Stimulated activated CD8-positive, alpha-beta memory T cell treated with anti-CD3 and anti-CD28 coated beads, Interleukin-2, amount 100 ng/mL, for 48 hours (primary cell): Measurements from ENCODE around the gene HJURP.

ENCODE experiments used
- DNase-seq, 2 donors: peaks; one replicate each; pipeline ENCODE4 v3.0.0-alpha.2; 2020; ENCODE audit warnings: low read depth in 2 of 2

The HJURP gene

DNA sequence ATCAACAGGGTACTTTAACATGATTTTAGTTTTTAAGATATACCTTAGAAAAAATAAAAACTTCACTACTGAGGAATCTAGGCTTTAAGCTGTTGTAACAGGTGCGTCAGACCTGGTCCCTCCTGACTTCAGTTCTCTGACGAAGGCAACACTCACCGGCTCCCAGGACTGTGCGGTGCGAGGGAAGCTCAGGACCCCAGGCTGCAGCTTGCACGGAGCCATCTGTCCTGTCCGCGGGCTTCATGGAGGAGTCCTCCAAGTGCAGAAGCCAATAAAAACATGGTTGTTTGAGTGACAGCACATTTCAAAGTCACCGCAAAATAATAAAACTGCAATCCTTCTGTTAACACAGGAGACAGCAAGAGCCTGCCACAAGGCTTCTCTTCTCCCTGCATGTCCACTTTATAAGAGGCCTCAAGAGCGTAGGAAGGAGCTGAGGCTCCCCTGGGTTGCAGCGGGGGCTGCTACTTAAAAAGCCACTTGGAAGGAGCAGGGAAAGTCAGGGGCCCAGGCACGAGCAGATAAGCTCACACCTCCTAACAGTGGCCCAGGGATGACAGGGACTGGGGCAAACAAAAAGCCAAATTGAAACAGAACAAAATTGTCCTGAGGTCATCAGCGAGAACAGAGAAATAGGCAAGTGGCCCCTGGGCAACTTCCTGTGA lies 4.6 kb downstream of the HJURP start:
- no peak for DNase-seq

DNA sequence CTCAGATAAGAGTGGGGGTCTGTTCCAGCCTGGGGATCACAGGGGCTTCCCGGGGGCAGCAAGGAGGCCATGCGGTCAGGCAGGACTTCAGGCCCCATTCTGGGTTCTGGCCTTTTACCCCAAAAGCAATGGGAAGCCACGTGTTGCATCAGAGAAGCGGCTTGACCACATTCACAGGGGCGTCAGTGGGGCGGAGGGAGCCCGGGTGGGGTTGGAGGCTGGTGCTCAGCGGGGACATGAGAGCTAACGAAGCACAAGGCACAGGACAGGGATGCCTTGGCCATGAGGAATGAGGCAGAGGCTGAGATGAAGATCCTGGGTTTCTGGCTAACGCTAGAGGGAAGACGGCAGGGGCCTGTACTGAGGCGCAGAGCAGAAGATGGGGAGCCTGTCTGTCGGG lies 6.1 kb downstream of the HJURP start:
- no peak for DNase-seq

DNA sequence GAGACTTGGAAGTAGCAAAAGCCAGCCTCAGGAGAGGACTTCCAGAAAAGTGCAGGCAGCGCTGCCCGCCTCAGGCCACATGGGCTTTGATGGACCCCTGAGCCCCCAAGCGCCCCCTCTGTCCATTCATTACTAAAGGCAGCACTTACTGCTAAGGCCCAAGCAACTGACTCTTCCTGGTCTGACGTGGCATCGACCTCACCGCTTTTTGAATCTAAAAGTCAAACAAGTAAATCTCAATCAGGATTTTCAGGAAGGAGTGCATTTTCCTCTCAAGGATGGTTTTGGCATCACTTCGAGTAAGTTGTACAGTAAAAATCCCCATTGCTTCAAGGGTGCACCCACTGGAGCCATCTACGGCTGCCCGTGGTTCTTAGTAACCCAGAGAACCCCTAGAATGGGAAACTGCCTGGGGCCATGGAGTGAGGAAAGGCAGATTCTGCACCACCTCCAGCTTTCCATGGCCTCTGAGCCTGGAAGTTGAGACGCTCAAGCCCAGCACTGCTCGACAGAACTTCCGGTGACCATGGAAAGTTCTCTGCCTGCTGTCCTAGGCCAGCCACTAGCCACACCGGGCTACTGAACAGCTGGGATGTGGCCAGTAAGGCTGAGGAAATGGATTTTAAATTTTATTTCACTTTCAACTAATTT lies 7.0 kb downstream of the HJURP start:
- no peak for DNase-seq

DNA sequence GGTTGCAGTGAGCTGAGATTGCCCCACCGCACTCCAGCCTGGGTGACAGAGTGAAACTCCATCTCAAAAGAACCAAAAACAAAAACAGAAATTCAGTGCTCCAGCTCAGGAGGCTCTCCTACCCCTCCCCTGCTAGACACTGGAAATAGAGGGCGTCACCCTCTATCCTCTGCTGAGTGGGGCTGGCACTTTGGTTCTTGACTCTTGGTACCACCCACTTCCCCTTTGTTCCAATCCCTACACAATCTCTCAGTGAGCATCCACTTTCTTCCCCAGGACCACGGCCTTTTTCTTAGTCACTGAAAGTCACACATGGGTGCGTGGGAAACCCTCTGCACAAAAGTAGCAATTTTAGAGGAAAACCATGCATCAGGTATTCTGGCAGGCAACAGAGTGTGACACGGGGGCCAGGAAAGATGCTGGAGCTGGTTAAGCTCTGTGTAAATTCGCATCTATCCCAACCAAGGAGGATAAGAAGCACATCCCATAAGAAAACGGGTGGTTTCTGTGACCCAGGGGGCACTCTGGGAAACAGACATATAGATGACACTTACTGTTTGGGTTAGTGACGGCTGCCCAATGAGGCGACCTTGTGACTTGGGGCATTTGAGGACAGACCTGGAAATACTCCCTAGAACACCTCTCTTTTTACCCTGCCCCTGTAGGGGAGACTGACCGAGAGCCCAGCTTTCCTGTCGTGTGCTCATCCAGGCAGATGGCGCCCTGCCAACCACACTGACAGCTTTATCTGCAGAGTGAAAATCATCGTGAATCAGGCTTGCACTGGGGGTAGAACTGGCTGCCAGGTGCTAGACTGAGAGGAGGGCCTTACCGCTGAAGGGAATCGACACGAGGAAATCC lies 7.7 kb downstream of the HJURP start:
- no peak for DNase-seq

DNA sequence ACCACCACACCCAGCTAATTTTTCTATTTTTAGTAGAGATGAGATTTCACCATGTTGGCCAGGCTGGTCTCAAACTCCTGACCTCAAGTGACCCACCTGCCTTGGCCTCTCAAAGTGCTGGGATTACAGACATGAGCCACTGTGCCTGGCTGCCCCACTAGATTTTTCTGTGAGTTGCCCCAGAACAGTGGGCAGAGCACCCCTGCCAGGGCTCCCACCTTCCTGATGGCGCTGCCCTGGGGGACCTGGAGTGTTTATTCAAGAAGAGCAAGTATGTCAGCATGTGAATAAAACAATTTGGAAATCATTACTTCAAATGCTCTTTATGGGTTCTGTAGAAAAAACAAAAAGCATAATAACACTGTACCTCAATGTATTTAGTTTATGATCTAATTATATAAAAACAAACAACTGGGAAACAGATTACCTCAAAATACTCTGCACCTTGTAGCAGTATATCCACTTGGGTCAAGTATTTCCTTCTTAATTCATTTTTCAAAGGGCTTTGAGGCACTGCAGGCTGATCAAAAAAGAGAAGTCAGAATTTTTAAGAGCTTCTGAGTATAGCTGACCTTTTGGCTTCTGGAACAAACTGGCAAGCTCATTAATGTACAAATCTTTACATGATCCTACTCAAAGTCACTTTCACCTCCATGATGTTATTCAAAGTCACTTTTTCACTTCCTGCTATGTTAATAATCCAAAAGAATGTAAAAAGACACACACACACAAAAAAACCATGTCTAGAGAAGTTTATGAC lies 8.9 kb downstream of the HJURP start:
- no peak for DNase-seq

DNA sequence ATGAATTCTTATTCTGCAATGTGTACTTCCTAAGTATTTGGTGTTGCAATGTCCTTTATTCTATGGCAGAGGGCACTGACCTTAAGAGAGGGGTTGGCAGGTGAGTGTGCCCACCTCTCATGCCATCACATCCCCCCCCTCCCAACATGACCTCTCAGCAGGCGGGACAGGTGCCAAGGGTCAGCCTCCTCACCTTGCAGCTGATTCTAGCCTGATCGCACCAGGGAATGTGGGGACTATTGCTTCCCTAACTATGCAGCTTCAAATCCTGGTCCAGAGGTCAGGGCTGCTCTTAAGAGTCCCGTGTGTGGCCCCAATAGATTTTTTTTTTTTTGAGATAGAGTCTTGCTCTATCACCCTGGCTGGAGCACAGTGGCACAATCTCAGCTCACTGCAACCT lies 9.5 kb downstream of the HJURP start:
- DNase-seq, result no peak

DNA sequence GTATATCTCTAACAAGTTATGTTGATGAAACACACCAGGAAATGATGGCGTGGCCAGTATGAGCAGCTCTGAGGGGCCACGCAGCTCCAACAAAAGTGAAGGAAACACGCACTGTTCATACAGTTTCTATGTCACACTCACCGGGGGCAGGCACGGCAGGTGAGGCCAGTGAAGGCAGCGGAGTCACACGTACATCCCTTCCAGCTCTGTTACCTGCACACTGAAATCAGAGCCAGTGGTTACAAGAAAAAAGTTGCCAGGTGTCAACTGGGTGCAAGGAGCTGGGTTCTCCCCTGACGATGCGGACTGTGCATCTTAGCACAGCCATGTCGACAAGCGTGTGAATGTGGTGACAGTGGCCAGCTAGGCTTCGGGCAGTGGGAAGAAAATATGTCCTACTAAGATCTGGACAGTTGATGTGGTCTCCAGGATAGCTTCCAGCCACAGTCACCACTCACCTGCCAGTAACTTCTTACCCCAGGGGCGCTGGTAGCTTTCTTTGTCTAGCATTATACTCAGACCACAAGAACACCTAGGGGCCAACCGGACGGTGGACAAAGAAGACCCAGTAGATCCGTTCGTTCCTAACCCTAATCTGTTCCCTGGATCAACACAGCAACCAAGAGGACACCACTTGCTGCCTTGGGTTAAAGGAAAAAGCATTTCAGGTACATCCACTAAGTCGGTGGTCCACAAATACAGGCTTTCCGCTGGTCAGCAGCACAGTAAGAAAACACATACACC lies 10.1 kb downstream of the HJURP start:
- no peak for DNase-seq

DNA sequence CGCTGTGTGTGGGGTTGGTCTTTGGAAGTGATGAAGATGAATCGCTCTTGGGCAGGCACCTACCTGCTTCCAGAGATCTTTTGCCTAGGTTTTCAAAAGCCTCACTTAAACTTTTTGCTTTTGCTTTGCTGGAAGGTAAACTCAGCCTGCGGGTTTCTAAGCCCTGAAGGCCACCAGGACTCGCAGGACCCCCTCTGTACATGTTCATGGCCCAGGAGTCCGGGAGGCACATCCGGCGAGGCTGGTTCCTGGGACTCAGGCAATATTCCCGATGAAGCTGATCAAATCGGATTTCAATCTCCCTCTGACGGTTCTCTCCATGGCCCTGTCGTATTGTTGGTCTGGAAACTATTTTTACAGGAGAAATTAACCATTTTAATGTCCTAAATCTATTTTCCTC lies 13.2 kb downstream of the HJURP start:
- DNase-seq, result no peak

DNA sequence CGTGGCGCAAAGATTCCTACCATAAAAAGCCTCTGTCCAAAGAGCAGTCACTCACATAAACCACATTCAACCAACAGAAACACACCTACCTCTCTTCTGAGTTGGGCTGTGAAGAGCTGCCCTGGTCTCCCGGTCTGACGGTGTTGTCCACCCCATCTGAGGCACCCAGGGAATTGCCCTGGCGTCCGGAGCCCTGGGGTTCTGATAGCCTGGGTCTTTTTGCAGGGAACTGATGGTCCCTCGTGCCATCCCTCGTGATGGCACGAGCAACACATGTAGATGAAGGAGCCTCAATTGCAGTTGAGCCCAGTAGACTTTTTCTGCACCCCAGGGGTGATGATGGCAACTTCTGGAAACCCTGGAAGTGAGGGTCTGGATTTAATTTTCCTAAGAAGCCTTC lies 13.8 kb downstream of the HJURP start:
- no peak for DNase-seq

DNA sequence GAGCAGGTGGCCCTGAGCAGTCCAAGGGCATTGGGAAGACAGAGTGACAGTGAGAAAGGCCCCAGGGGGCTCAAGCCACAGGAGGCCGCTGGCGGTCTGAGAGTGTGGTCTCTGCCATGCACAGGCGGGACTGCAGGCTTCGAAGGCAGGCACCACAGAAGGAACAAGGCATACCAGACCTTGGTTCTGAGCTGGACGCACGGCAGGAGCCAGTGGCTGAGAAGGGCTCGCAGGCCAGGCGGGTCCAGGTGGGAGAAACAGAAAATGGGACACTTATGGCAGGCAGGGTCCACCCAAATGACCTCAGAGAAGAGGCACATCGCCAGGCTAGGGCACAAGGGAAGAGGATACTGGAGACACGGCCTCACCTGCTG lies 14.9 kb downstream of the HJURP start:
- no peak for DNase-seq

DNA sequence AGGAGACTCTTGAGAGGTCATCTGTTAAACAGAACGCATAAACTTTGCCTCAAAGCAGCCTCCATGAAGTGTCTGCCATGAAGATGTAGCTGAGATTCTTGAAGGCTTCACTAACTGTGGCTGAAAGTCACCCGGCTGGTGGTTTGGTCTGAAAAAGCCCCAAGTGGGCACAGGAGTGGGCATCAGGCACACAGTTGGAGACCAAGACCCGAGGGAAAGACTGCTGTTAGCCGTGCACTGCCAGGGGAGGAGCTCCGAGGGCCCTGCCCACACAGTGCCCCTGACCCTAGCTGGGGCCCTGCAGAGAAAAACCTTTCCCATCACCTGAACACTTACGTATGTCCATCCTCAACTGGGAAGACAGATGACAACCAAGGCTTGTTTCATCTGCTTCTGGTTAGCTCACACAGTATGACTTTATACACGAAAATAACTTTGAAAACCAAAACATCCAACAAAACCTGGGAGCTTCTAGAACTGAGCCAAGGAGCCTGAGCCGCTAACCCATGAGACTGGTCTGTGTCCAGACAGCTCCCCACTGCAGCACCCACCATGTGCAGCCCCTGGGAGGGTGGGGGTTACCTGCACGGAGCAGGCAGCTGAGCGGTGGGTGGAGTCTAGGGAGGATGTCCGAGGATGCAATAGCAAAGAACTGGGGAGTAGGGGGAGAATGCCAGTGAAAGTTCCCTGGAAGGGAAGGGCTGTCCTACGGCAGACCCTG lies 15.4 kb downstream of the HJURP start:
- no peak for DNase-seq

DNA sequence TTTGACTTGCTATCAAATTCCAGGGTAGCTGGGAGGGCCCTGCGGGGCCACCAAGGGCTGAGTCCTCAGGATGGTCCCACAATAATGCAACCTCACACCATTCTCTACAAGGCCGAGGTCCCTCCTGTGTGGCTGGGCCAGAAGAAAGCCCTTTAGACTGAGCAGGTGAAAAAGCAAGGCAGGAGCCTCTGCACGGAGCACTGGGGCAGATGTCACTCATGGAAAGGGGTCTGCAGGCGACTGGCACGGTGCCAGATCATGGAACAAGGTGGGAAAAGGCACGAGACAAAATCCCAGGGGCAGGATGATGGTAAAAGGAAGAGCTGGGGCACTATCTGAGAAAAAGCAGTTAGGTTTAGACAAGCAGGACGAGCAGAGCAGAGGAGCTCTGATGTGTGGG lies 16.1 kb downstream of the HJURP start:
- DNase-seq, result no peak

DNA sequence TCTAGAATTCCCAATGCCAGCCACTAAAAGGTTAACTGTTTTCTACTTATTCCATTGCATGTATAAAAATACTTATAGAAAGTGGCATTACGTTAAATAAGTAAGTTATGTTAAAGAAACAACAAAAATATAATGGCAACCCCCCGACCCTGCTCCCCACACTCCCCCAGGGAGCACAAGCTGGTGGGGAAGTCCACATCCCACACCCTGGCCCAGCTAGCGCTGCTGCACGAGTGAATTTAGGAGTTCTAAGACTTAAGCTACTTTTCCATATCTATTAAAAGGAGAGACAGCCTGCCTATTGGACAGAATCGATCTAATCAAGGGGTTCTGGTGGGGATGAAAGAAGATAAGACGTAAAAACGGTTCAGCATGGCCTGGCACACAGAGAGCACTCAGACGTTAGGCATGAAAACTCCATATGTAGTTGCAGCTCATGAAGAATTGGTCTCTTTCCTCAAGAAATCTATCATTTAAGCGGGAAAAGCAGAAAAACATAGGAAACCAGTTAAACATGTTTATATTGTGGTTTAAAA lies 16.6 kb downstream of the HJURP start:
- no peak for DNase-seq

DNA sequence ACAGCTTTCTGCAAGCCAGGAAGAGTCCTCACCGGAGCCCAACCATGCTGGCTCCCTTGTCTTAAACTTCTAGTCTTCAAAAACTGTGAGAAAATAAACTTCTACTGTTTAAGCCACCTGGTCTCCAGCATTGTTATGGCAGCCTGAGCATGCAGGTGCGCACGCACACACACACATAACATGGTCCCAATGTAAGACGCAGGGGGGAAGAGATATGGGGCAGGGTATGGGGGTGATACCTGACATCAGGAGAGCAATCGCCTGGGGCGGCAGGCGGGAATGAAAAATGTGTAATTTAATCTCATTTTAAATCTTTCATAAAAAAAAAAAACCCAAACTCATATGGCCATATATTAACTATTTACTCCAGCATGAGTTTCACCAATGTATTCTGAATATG lies 18.0 kb downstream of the HJURP start:
- DNase-seq, result no peak

DNA sequence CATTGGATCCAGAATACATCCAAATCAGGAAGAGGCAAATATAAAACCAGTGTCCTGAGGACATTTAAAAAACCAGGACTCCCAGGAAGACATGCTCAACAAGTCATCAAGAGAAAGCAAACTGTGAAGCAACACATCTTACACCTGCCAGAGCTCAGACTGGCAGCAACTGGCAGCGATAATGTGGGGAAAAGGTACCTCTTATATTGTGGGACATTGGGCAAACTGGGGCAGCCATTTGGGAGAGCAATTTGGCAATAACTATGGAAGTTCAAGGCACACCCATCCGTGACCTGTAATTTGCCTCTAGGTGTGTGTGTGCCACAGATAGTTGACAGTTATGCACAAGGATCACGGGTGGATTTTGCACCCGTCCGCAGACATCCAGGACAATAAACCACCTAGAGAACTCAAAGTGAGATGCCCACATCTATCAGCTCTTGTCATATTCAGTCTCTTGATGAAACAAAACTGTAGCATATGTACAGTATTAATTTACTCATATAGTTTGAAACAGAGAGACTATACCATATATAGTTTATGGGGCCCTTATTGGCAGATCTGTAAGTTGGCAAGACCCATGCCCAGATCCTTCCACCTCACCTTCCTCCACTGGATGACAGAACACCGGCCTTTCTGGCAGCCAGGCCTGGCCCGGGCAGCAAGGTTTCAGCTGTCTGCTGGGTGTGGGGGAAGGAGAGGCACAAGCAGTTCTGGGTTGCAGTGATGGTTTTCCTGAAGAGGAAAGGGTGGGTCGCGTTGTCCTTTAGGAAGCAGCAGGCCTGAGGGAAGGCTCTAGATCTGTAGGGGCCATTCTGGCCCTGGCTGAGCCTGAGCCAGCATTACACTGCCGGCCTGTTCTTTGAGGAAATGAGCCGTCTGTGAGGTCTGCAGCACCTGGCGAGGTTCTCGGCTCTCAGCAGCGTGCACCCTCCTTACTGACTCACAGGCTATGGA lies 18.8 kb downstream of the HJURP start:
- no peak for DNase-seq

DNA sequence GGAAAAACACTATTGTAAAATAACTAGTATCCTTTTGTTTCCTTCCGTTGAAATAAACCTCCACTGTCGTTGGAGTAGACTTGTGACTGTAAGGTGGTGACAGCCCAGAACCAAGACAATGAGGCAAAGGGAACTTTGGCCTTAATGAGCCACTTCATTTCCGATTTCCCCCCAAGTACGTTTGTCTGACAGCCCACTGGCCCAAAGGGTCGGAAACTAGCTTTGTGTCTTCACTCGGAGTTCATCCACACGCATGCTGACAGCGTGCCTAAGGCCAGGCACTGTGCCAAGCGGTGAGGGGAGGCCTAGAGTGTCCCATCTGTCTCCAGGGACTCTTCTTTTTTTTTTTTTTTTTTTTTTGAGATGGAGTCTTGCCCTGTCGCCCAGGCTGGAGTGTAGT lies 21.0 kb downstream of the HJURP start:
- no peak for DNase-seq

DNA sequence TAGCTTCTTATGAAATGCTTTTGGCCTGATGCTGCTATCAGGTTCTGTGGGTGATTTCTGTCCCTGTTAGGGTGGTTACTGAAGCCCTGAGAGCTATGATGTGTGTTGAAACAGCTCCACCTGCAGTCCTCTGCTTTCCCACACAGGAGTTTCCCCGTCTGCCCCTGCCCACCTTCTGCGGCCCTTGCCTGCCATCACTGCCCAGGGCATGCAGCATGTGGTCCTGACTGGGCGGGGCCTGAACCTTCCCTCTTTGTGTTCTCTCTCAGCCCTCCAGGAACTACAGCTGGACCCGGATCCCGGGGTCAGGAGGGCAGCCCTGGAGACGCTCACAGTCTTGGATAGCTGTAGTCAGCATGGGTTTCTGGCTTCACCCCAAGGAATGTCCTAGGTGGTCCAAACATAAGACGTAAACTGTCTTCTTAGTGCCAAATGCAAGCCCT lies 21.4 kb downstream of the HJURP start:
- no peak for DNase-seq

DNA sequence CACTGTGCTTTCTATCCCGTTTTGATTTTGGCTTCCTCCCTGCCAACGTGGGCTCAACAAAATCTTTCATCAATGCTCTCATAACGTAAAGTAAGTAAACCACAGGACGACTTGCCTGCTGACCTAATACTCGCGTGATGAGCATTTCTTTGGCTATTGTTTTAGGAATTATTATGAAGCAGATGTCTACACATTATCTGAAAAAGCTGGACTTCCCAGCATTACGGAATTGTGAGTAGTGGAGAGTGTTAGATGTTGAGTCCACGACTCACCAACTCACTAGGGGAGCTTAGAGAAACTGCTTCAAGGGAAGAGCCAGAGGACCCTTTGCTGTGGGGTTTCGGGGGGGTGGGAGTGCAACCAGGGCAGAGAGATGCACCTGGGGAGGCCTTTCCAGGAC lies 21.9 kb downstream of the HJURP start:
- DNase-seq, result no peak

DNA sequence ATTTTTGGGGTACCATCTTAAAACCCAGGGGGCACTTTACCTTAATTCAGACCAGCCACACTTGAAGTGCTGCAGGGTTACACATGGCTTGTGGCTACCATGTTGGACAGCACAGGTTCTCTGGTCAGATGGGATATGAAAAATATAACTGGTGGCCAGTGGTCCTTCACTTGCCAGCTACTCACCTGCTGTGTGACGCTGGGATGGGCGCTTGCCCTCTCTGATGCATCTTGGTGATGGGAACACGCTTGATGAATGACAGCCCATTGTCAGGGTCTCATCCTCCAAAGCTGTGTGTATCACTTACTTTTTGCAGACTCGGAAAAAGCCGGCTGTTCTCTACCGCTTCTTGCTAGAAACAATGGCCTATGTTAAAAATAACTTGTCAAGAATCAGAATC lies 22.5 kb downstream of the HJURP start:
- DNase-seq, result no peak
